ENCODE measurements around the gene MFAP3L.
"Not testable (repeated sequence)": the region's sequence is repeated elsewhere in the genome, so short reads cannot be mapped to it uniquely, and the experiment has no call there.

The MFAP3L gene

GRCh38 chr4:169986369-169986768 lies 39.8 kb downstream of the MFAP3L start:
- DNase-seq = no peak

GRCh38 chr4:169985881-169986280 lies 40.3 kb downstream of the MFAP3L start:
- no peak for DNase-seq

GRCh38 chr4:169984745-169985144 lies 41.5 kb downstream of the MFAP3L start:
- DNase-seq = no peak

GRCh38 chr4:169984173-169984572 lies 42.0 kb downstream of the MFAP3L start:
- DNase-seq = no peak

- DNase-seq = no peak
Observed at GRCh38 chr4:169976951-169977350, 49.2 kb downstream of the MFAP3L start.

GRCh38 chr4:169975838-169976796 lies 50.1 kb downstream of the MFAP3L start:
- no peak for DNase-seq

- no peak for DNase-seq
Observed at GRCh38 chr4:169975131-169975837, 50.9 kb downstream of the MFAP3L start.

GRCh38 chr4:169971456-169972015 lies 54.7 kb downstream of the MFAP3L start:
- no peak for DNase-seq

GRCh38 chr4:169968999-169969398 lies 57.2 kb downstream of the MFAP3L start:
- DNase-seq = no peak

GRCh38 chr4:169963998-169964397 lies 62.2 kb downstream of the MFAP3L start:
- no peak for DNase-seq

GRCh38 chr4:169959254-169959653 lies 66.9 kb downstream of the MFAP3L start:
- no peak for DNase-seq

- DNase-seq = no peak
Observed at GRCh38 chr4:169958629-169959028, 67.6 kb downstream of the MFAP3L start.

GRCh38 chr4:169957785-169958184 lies 68.4 kb downstream of the MFAP3L start:
- DNase-seq = no peak

GRCh38 chr4:169956091-169956843 lies 69.9 kb downstream of the MFAP3L start:
- no peak for DNase-seq

- DNase-seq = no peak
Observed at GRCh38 chr4:169955521-169955920, 70.7 kb downstream of the MFAP3L start.

- DNase-seq = no peak
Observed at GRCh38 chr4:169952236-169953002, 73.8 kb downstream of the MFAP3L start.

- DNase-seq = no peak
Observed at GRCh38 chr4:169948271-169948670, 77.9 kb downstream of the MFAP3L start.

- no peak for DNase-seq
Observed at GRCh38 chr4:169945636-169946035, 80.6 kb downstream of the MFAP3L start.

GRCh38 chr4:169943601-169944000 lies 82.6 kb downstream of the MFAP3L start:
- not testable (repeated sequence) for DNase-seq

- no peak for DNase-seq
Observed at GRCh38 chr4:169941141-169941540, 85.1 kb downstream of the MFAP3L start.

- no peak for DNase-seq
Observed at GRCh38 chr4:169940460-169940859, 85.7 kb downstream of the MFAP3L start.

All from stimulated activated naive CD4-positive, alpha-beta T cell treated with Interleukin-2 at 50 U/mL for 16 hours (primary cell).